ENCODE measurements around the gene TCP1. TPM values are rescaled to one million over a fixed set of nuclear protein-coding genes. Genes with fewer than 3 reads are reported as not detected.

TCP1 gene
- total and polyA plus RNA-seq, 2 of the 8 experiments (the other 6 are each of a cell fraction or from before 2014, with no cell fraction given) = 117 to 348 TPM

GRCh38 chr6:159729598-159730331 lies 59.6 kb downstream of the TCP1 start (continued):
- TF ChIP-seq CHD7 (IDR thresholded peaks at IDR 0.05; ENCODE audit: insufficient replicate concordance, low read length) (no peak), TAF1 (IDR thresholded peaks at IDR 0.05; ENCODE audit: low read depth, low read length) (no peak)
